ENCODE results near the gene MICB. TPM values are rescaled to one million over a fixed set of nuclear protein-coding genes. Genes with fewer than 3 reads are reported as not detected.
"Not testable (repeated sequence)": the region's sequence is repeated elsewhere in the genome, so short reads cannot be mapped to it uniquely, and the experiment has no call there.

MICB gene
- total RNA-seq, 1 experiment from 2014 or later: 37.0 TPM

- ATAC-seq (no peak), DNase-seq (ENCODE audit: low spot score) (no peak)
- H3K36me3 Mint-ChIP-seq: peaks cover 3% of the 10 kb centered on the region; the same call in 1 of the 2 replicates
- no peak overlapping the region for H3K4me3 Mint-ChIP-seq
- H3K27ac Mint-ChIP-seq: no peak overlapping the region
- ChIA-PET CTCF (no interaction called here), POLR2A (no interaction called here)
- no peak for TF ChIP-seq ZNF423 (CRISPR knock-in tag; IDR thresholded peaks at IDR 0.05)
- no peak for TF ChIP-seq SMAD4 (CRISPR knock-in tag; IDR thresholded peaks at IDR 0.05)
- no peak for TF ChIP-seq AFF4 (CRISPR knock-in tag; IDR thresholded peaks at IDR 0.05; ENCODE audit: borderline replicate concordance)
- no peak for TF ChIP-seq TCF7 (CRISPR knock-in tag; IDR thresholded peaks at IDR 0.05; ENCODE audit: low read depth)
- no peak for TF ChIP-seq PREB (CRISPR knock-in tag; IDR thresholded peaks at IDR 0.05; ENCODE audit: borderline replicate concordance)
- TF ChIP-seq GTF2I (CRISPR knock-in tag; conservative IDR thresholded peaks at IDR 0.05): no peak
- TF ChIP-seq ZNF281 (CRISPR knock-in tag; IDR thresholded peaks at IDR 0.05): no peak
- TF ChIP-seq OVOL2 (CRISPR knock-in tag; IDR thresholded peaks at IDR 0.05; ENCODE audit: borderline replicate concordance): no peak
- no peak for TF ChIP-seq ATF6 (CRISPR knock-in tag; IDR thresholded peaks at IDR 0.05)
- TF ChIP-seq TEAD1 (CRISPR knock-in tag; IDR thresholded peaks at IDR 0.05): no peak
- TF ChIP-seq SOX15 (CRISPR knock-in tag; IDR thresholded peaks at IDR 0.05): no peak
- no peak for TF ChIP-seq ZMAT4 (CRISPR knock-in tag; IDR thresholded peaks at IDR 0.05)
- no peak for TF ChIP-seq MAX (CRISPR knock-in tag; IDR thresholded peaks at IDR 0.05)
- no peak for TF ChIP-seq TEAD4 (CRISPR knock-in tag; IDR thresholded peaks at IDR 0.05)
- TF ChIP-seq USF1 (CRISPR knock-in tag; IDR thresholded peaks at IDR 0.05): no peak
- no peak for TF ChIP-seq ZNF416 (CRISPR knock-in tag; IDR thresholded peaks at IDR 0.05)
- peaks cover 21% of the 10 kb centered on the region for H3K9me3 Mint-ChIP-seq
- peaks cover 7% of the 10 kb centered on the region for H3K4me1 Mint-ChIP-seq
- peaks cover 15% of the 10 kb centered on the region for H3K27me3 Mint-ChIP-seq (ENCODE audit: low read depth)
Measured at GRCh38 chr6:31453259-31453658, 44.7 kb upstream of the MICB start.

GRCh38 chr6:31459864-31460263, 38.1 kb upstream of the MICB start:
- H3K4me3 Mint-ChIP-seq; POLR2A ChIA-PET; H3K36me3 Mint-ChIP-seq; H3K27ac Mint-ChIP-seq; DNase-seq (ENCODE audit: low spot score); ATAC-seq; H3K9me3 Mint-ChIP-seq; H3K4me1 Mint-ChIP-seq; CTCF ChIA-PET: not testable (repeated sequence)
- H3K27me3 Mint-ChIP-seq (ENCODE audit: low read depth): peaks cover 44% of the 10 kb centered on the region
